Osteoblast (primary cell): Measurements from ENCODE around the gene S100A16. TPM values are rescaled to one million over a fixed set of nuclear protein-coding genes. Genes with fewer than 3 reads are reported as not detected.

Experiments used
- DNase-seq: peaks from one replicate; pipeline ENCODE4 v3.0.0; 2011; ENCODE audit warnings: low spot score, mixed read lengths; ENCODE audit not compliant: insufficient read length; ENCODE audit errors: missing footprints
- H2AFZ ChIP-seq: 2 replicates; pipeline ENCODE4 v1.6.0; 2011; ENCODE audit warnings: mild to moderate bottlenecking, low read length
- H3K27ac ChIP-seq: 2 replicates; pipeline ENCODE4 v1.5.1; 2011; ENCODE audit warnings: mild to moderate bottlenecking, low read depth, low read length, moderate library complexity
- H3K27me3 ChIP-seq: 2 replicates; pipeline ENCODE4 v1.6.0; 2012; ENCODE audit warnings: mild to moderate bottlenecking, control low read depth, inconsistent platforms, low read length, moderate library complexity; ENCODE audit not compliant: insufficient read depth
- H3K36me3 ChIP-seq: 2 replicates; pipeline ENCODE4 v1.5.1; 2011; ENCODE audit warnings: mild to moderate bottlenecking, low read length, control low read depth, moderate library complexity; ENCODE audit not compliant: insufficient read depth
- H3K4me1 ChIP-seq: 2 replicates; pipeline ENCODE4 v1.5.1; 2011; ENCODE audit warnings: mild to moderate bottlenecking, low read length, control low read depth, moderate library complexity; ENCODE audit not compliant: insufficient read depth
- H3K4me2 ChIP-seq: 2 replicates; pipeline ENCODE4 v1.6.0; 2011; ENCODE audit warnings: mild to moderate bottlenecking, low read length; ENCODE audit not compliant: insufficient read depth
- H3K4me3 ChIP-seq: fragments of 200-600 bp; sonication (generic); 3 replicates; pipeline ENCODE4 v1.5.1; 2012; ENCODE audit warnings: mild to moderate bottlenecking, low read length, inconsistent platforms; ENCODE audit not compliant: insufficient read depth
- H3K79me2 ChIP-seq: 2 replicates; pipeline ENCODE4 v1.6.0; 2012; ENCODE audit warnings: mild to moderate bottlenecking, low read length, control low read depth, inconsistent platforms; ENCODE audit not compliant: insufficient read depth
- H3K9me3 ChIP-seq: 2 replicates; pipeline ENCODE4 v1.5.1; 2011; ENCODE audit warnings: low read depth, low read length, control low read depth
- H4K20me1 ChIP-seq: 2 replicates; pipeline ENCODE4 v1.6.0; 2012; ENCODE audit warnings: mild to moderate bottlenecking, low read length, control low read depth; ENCODE audit not compliant: insufficient read depth
- CTCF ChIP-seq: IDR thresholded peaks from 2 replicates; pipeline ENCODE4 v1.5.1; 2011; ENCODE audit warnings: mild to moderate bottlenecking, low read depth, low read length, moderate library complexity; ENCODE audit errors: extremely low read depth
- total RNA-seq: library from RNA; depleted of rRNA; stranded (reverse); fragments of >200 nt; gene quantifications from 2 replicates; pipeline ENCODE4 v1.2.3, GENCODE V29; 2012

The S100A16 gene
- total RNA-seq, 1 donor = 190 TPM

GRCh38 chr1:153659175-153659534, 46.2 kb upstream of the S100A16 start:
- DNase-seq = no peak
- H3K36me3 ChIP-seq = peaks cover 36% of the 10 kb centered on the region
- H3K79me2 ChIP-seq = peaks cover 18% of the 10 kb centered on the region
- H3K9me3 ChIP-seq = no peaks in the 10 kb centered on the region
- H3K4me3 ChIP-seq = peak overlapping the region; percentile 80
- H3K4me1 ChIP-seq = peaks cover 18% of the 10 kb centered on the region
- H3K27ac ChIP-seq = peak overlapping the region; percentile 69
- H3K4me2 ChIP-seq = peak overlapping the region; percentile 96
- no peaks in the 10 kb centered on the region for H3K27me3 ChIP-seq
- peak overlapping the region; percentile 84 for H2AFZ ChIP-seq
- TF ChIP-seq CTCF = no peak
- H4K20me1 ChIP-seq = peaks cover 3% of the 10 kb centered on the region

GRCh38 chr1:153658400-153659174, 45.6 kb upstream of the S100A16 start, which contains the start of gene SNAPIN:
TSS of gene SNAPIN (plus strand) at chr1:153658703. CDS start at chr1:153658744, 41 bp downstream.
- peak within 1 kb of the TSS; percentile 69 for H3K27ac ChIP-seq
- H3K4me2 ChIP-seq = peak within 1 kb of the TSS; percentile 96
- TF ChIP-seq CTCF = no peak

GRCh38 chr1:153655333-153655732, 42.4 kb upstream of the S100A16 start:
- no peak overlapping the region for H3K4me3 ChIP-seq
- no peaks in the 10 kb centered on the region for H3K9me3 ChIP-seq
- peaks cover 17% of the 10 kb centered on the region for H3K4me1 ChIP-seq
- no peak overlapping the region for H2AFZ ChIP-seq
- no peak overlapping the region for H3K27ac ChIP-seq
- no peak for TF ChIP-seq CTCF
- no peaks in the 10 kb centered on the region for H3K27me3 ChIP-seq
- peaks cover 3% of the 10 kb centered on the region for H4K20me1 ChIP-seq
- no peaks in the 10 kb centered on the region for H3K36me3 ChIP-seq
- peaks cover 15% of the 10 kb centered on the region for H3K79me2 ChIP-seq
- no peak overlapping the region for H3K4me2 ChIP-seq
- DNase-seq = no peak

More at GRCh38 chr1:153658400-153659174, 45.6 kb upstream of the S100A16 start, which contains the start of gene SNAPIN:
- Histone ChIP-seq H2AFZ (peak within 1 kb of the TSS; percentile 84), H3K4me3 (peak within 1 kb of the TSS; percentile 80), H3K9me3 (no peaks in the 10 kb centered on the region), H4K20me1 (peaks cover 3% of the 10 kb centered on the region), H3K36me3 (peaks cover 30% of the 10 kb centered on the region), H3K79me2 (peaks cover 18% of the 10 kb centered on the region), H3K27me3 (no peaks in the 10 kb centered on the region), H3K4me1 (peaks cover 14% of the 10 kb centered on the region)
- DNase-seq = peak; percentile 97

GRCh38 chr1:153652805-153653500, 40.0 kb upstream of the S100A16 start:
- Histone ChIP-seq H3K36me3 (no peaks in the 10 kb centered on the region), H3K4me1 (peaks cover 9% of the 10 kb centered on the region), H3K4me3 (no peak overlapping the region), H3K4me2 (no peak overlapping the region), H3K27ac (no peak overlapping the region), H3K27me3 (no peaks in the 10 kb centered on the region), H2AFZ (peak overlapping the region; percentile 18), H3K9me3 (no peaks in the 10 kb centered on the region), H3K79me2 (no peaks in the 10 kb centered on the region), H4K20me1 (no peaks in the 10 kb centered on the region)
- no peak for TF ChIP-seq CTCF
- peak; percentile 83 for DNase-seq
